ENCODE measurements around the gene MTMR8. TPM values are rescaled to one million over a fixed set of nuclear protein-coding genes. Genes with fewer than 3 reads are reported as not detected.

The MTMR8 gene
- total and polyA plus RNA-seq, 11 donors, result 0.19 to 1.5 (median 0.54) TPM; not detected in 2

DNA sequence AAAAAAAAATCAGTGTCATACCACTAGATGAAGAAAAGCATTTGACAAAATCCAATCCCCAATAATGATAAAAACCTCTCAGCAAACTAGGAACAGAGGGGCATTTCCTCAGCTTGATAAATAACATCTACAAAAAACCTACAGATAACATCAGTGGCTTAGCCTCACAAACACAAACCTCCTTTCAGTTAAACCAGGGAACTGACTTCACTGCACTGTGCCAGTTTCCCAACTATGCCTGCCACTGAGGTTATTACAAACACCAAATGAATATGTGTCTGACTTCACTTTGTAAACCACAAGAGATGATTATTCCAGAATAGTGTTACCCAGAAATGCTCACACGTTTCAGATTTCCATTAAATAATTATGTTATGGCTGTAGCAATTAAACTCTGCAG, 15.3 kb downstream of the MTMR8 start:
- no peaks in the 10 kb centered on the region for H3K4me1 ChIP-seq
- ATAC-seq (no peak), DNase-seq (no peak)
- H3K27ac ChIP-seq, result no peak overlapping the region
- WGBS, 4 donors, result 50 to 88% (median 86%) methylated on average over 1 of the region's 1 CpG
- intact Hi-C loops (cut with DNase I), result loop anchor here in 1 of 10 donors (10.0 kb wide), 1 partner anchor 55 kb away; no protein-coding TSS in a partner anchor
- H3K36me3 ChIP-seq, result no peaks in the 10 kb centered on the region
- TF ChIP-seq, protein P1, sequence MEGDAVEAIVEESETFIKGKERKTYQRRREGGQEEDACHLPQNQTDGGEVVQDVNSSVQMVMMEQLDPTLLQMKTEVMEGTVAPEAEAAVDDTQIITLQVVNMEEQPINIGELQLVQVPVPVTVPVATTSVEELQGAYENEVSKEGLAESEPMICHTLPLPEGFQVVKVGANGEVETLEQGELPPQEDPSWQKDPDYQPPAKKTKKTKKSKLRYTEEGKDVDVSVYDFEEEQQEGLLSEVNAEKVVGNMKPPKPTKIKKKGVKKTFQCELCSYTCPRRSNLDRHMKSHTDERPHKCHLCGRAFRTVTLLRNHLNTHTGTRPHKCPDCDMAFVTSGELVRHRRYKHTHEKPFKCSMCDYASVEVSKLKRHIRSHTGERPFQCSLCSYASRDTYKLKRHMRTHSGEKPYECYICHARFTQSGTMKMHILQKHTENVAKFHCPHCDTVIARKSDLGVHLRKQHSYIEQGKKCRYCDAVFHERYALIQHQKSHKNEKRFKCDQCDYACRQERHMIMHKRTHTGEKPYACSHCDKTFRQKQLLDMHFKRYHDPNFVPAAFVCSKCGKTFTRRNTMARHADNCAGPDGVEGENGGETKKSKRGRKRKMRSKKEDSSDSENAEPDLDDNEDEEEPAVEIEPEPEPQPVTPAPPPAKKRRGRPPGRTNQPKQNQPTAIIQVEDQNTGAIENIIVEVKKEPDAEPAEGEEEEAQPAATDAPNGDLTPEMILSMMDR (IDR thresholded peaks at IDR 0.05), result no peak
- TF ChIP-seq POLR2A (IDR thresholded peaks at IDR 0.05), result no peak
- no peak overlapping the region for H3K4me3 ChIP-seq
- no peaks in the 10 kb centered on the region for H3K27me3 ChIP-seq
- peaks cover 0 to 67% (median 6%) of the 10 kb centered on the region in 12 donors for H3K9me3 ChIP-seq

DNA sequence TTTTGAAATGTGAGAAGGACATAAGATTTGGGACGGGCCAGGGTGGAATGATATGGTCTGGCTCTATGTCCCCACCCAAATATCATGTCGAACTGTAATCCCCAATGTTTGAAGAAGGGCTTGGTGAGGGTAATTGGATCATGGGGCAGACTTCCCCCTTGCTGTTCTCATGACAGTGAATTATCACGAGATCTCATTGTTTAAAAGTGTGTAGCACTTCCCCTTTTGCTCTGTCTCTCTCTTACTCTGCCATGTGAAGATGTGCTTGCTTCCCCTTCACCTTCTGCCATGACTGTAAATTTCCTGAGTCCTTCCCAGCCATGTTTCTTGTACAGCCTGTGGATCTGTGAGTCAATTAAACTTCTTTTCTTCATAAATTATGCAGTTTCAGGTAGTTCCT, 17.5 kb downstream of the MTMR8 start:
- TF ChIP-seq, protein P1 (IDR thresholded peaks at IDR 0.05), result no peak
- no peak for TF ChIP-seq POLR2A (IDR thresholded peaks at IDR 0.05)
- WGBS, 4 donors, result 50 to 90% (median 66%) methylated on average over 3 of the region's 3 CpGs
- no peaks in the 10 kb centered on the region for H3K27me3 ChIP-seq
- H3K36me3 ChIP-seq, result no peaks in the 10 kb centered on the region
- no peaks in the 10 kb centered on the region for H3K4me1 ChIP-seq
- ATAC-seq (no peak), DNase-seq (no peak)
- peaks cover 0 to 56% (median under 1%) of the 10 kb centered on the region in 12 donors for H3K9me3 ChIP-seq
- no peak overlapping the region for H3K27ac ChIP-seq
- intact Hi-C loops (cut with DNase I), result loop anchor here in 1 of 10 donors (10.0 kb wide), 1 partner anchor 53 kb away; no protein-coding TSS in a partner anchor
- H3K4me3 ChIP-seq, result no peak overlapping the region

DNA sequence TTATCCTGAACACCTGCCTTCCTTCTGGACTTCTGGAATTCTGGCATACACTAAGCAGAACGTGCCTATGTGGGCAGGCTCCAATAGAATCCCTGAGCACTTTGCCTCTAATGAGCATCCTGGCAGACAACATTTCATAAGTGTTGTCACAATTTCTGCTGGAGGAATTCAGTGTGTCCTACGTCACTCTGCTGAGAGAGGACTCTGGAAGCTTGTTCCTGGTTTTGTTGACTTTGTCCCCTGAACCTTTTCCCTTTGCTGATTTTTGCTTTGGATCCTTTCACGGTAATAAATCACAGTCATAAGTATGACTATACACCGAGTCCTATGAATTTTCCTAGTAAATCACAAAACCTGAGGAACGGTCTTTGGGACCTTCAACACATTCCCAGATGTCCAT, 43.2 kb downstream of the MTMR8 start:
- TF ChIP-seq, protein P1 (IDR thresholded peaks at IDR 0.05), result no peak
- no peak for TF ChIP-seq POLR2A (IDR thresholded peaks at IDR 0.05)
- Histone ChIP-seq H3K4me3 (no peak overlapping the region), H3K27me3 (no peaks in the 10 kb centered on the region), H3K4me1 (no peaks in the 10 kb centered on the region), H3K27ac (no peak overlapping the region), H3K36me3 (no peaks in the 10 kb centered on the region), H3K9me3 (no peaks in the 10 kb centered on the region)
- ATAC-seq (no peak), DNase-seq (no peak)
- intact Hi-C loops (cut with DNase I), result no loop called here
- WGBS, 4 donors, result 64 to 94% (median 80%) methylated on average over 5 of the region's 5 CpGs

DNA sequence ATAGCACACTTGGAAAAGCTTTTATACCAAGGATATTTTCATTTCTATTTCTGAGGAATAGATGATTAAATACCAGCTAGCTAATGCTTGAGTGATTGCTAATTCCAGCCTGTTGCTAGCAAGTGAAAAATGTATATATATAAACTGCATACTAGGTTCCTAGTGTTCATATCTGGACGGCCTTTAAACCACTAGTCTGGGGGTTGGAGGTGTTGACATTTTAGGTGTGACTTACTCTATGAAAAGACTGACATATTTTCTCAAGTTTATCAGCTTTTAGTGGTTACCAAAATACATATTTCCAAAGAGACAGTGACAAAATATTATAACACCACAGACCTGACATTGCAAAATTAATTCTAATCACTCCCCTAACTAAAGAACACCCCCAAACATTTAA, 44.7 kb downstream of the MTMR8 start:
- TF ChIP-seq, protein P1 (IDR thresholded peaks at IDR 0.05), result no peak
- no peak for TF ChIP-seq POLR2A (IDR thresholded peaks at IDR 0.05)
- 23 to 50% (median 36%) methylated on average over 1 of the region's 1 CpG for WGBS, 4 donors
- H3K4me3 ChIP-seq, result no peak overlapping the region
- H3K36me3 ChIP-seq, result no peaks in the 10 kb centered on the region
- DNase-seq, result no peak
- intact Hi-C loops (cut with DNase I), result no loop called here
- no peaks in the 10 kb centered on the region for H3K27me3 ChIP-seq
- no peak for ATAC-seq
- no peaks in the 10 kb centered on the region for H3K9me3 ChIP-seq
- no peak overlapping the region for H3K27ac ChIP-seq
- H3K4me1 ChIP-seq, result no peaks in the 10 kb centered on the region

Measured in heart left ventricle (tissue), 16 donors.